Lung (tissue), 12 donors: Measurements from ENCODE around the gene THSD7A. TPM values are rescaled to one million over a fixed set of nuclear protein-coding genes. Genes with fewer than 3 reads are reported as not detected.
"Not testable (repeated sequence)": the region's sequence is repeated elsewhere in the genome, so short reads cannot be mapped to it uniquely, and the experiment has no call there.

Experiments used
- ATAC-seq: fragments of 200-7000 bp; cut with Tn5 transposase; one replicate; pipeline ENCODE4 v1.9.1; 2020; ENCODE audit warnings: moderate number of reproducible peaks; ENCODE audit not compliant: insufficient read depth, low FRiP score
- DNase-seq, 3 donors: peaks; one replicate each; pipeline ENCODE4 v3.0.0-alpha.2; 2013 to 2017
- H3K27ac ChIP-seq, 2 donors: one replicate each; pipeline ENCODE4 v1.5.1; 2013; ENCODE audit warnings: mild to moderate bottlenecking in 2 of 2, moderate library complexity in 2 of 2, control low read depth in 1 of 2, inconsistent platforms in 1 of 2, low read depth in 1 of 2, low read length in 1 of 2
- H3K27me3 ChIP-seq, 3 donors: one replicate each; pipeline ENCODE4 v1.5.1; 2013; ENCODE audit warnings: low read length in 2 of 3; ENCODE audit not compliant: control insufficient read depth in 3 of 3, insufficient read depth in 3 of 3
- H3K36me3 ChIP-seq, 4 donors: one replicate each; pipeline ENCODE4 v1.5.1; 2013; ENCODE audit warnings: low read length in 4 of 4, mild to moderate bottlenecking in 1 of 4, moderate library complexity in 1 of 4; ENCODE audit not compliant: control insufficient read depth in 4 of 4, insufficient read depth in 4 of 4
- H3K4me1 ChIP-seq, 5 donors: one replicate each; pipeline ENCODE4 v1.5.1; 2013; ENCODE audit warnings: low read length in 5 of 5, mild to moderate bottlenecking in 2 of 5, moderate library complexity in 1 of 5; ENCODE audit not compliant: control insufficient read depth in 5 of 5, insufficient read depth in 5 of 5
- H3K4me3 ChIP-seq: one replicate; pipeline ENCODE4 v1.5.1; 2013; ENCODE audit warnings: mild to moderate bottlenecking, control low read depth, moderate library complexity
- H3K9ac ChIP-seq, 2 donors: one replicate each; pipeline ENCODE4 v1.5.1; 2013; ENCODE audit warnings: low read length in 2 of 2, control low read depth in 1 of 2; ENCODE audit not compliant: insufficient read depth in 1 of 2
- H3K9me3 ChIP-seq, 4 donors: one replicate each; pipeline ENCODE4 v1.5.1; 2013; ENCODE audit warnings: low read length in 3 of 4, mild to moderate bottlenecking in 1 of 4, moderate library complexity in 1 of 4; ENCODE audit not compliant: control insufficient read depth in 4 of 4, insufficient read depth in 3 of 4
- CTCF ChIP-seq: IDR thresholded peaks from 2 replicates; pipeline ENCODE4 v1.5.1; 2012; ENCODE audit warnings: mild to moderate bottlenecking; ENCODE audit errors: control extremely low read depth, extremely low read depth
- WGBS, 2 donors: extraction: QIAGEN DNeasy Blood & Tissue Kit; methylation state at CpG; one replicate each; pipeline ENCODE4 v1.1.7; 2013; 5-methylcytosine and 5-hydroxymethylcytosine counted together
- polyA plus RNA-seq, 2 donors: library from polyadenylated mRNA; stranded (reverse); fragments of 200-250 nt; gene quantifications; one replicate each; pipeline ENCODE4 v1.2.1, GENCODE V29; 2013
- total RNA-seq, 2 donors: library from RNA; depleted of rRNA in 1 of 2; stranded (reverse); fragments of >200 nt in 1 of 2; gene quantifications; one replicate each; pipeline ENCODE4 v1.2.1, GENCODE V29; 2014 to 2021
- donor health status: control.
- donor health status: control.
- donor health status: Bipolar disorder and iron deficiency.
- donor health status: healthy.
- donor health status: DM: yes; HTN: yes; CAD: no.

THSD7A gene
- total and polyA plus RNA-seq, 4 donors: 0.53 to 12.1 (median 4.5) TPM

GRCh38 chr7:11450281-11450680 lies 381.7 kb downstream of the THSD7A start:
- H3K4me1 ChIP-seq: peaks cover 0 to 45% (median 9%) of the 10 kb centered on the region in 5 donors
- no peaks in the 10 kb centered on the region for H3K27me3 ChIP-seq
- H3K9ac ChIP-seq: no peak overlapping the region
- WGBS, 2 donors: 32 to 40% methylated on average over 1 of the region's 1 CpG
- no peak for ATAC-seq
- peak in 2 of 3 donors; percentile 68 to 80 for DNase-seq
- no peak for TF ChIP-seq CTCF
- no peaks in the 10 kb centered on the region for H3K9me3 ChIP-seq
- H3K4me3 ChIP-seq: no peak overlapping the region
- H3K27ac ChIP-seq: no peak overlapping the region
- H3K36me3 ChIP-seq: peaks cover 0 to 10% (median 4%) of the 10 kb centered on the region in 4 donors

GRCh38 chr7:11449316-11449715 lies 382.7 kb downstream of the THSD7A start:
- DNase-seq: no peak
- peaks cover 0 to 45% (median 9%) of the 10 kb centered on the region in 5 donors for H3K4me1 ChIP-seq
- no peaks in the 10 kb centered on the region for H3K27me3 ChIP-seq
- H3K27ac ChIP-seq: no peak overlapping the region
- WGBS, 2 donors: 76 to 80% methylated on average over 3 of the region's 3 CpGs
- H3K9me3 ChIP-seq: no peaks in the 10 kb centered on the region
- TF ChIP-seq CTCF: no peak
- peaks cover 0 to 11% (median 4%) of the 10 kb centered on the region in 4 donors for H3K36me3 ChIP-seq
- H3K9ac ChIP-seq: no peak overlapping the region
- H3K4me3 ChIP-seq: no peak overlapping the region
- no peak for ATAC-seq

- Histone ChIP-seq H3K27me3 (no peaks in the 10 kb centered on the region), H3K4me3 (no peak overlapping the region), H3K9ac (no peak overlapping the region), H3K27ac (no peak overlapping the region), H3K9me3 (no peaks in the 10 kb centered on the region), H3K4me1 (peaks cover 0 to 42% (median 9%) of the 10 kb centered on the region in 5 donors), H3K36me3 (peaks cover 0 to 11% (median 4%) of the 10 kb centered on the region in 4 donors)
- TF ChIP-seq CTCF: no peak
- no peak for ATAC-seq
- no peak for DNase-seq
- 94 to 98% methylated on average over 4 of the region's 4 CpGs for WGBS, 2 donors
Measured at GRCh38 chr7:11448323-11448722, 383.7 kb downstream of the THSD7A start.

- no peak for ATAC-seq
- peaks cover 0 to 11% (median 4%) of the 10 kb centered on the region in 4 donors for H3K36me3 ChIP-seq
- WGBS, 2 donors: 93 to 96% methylated on average over 4 of the region's 4 CpGs
Measured at GRCh38 chr7:11447106-11447505, 384.9 kb downstream of the THSD7A start.

GRCh38 chr7:11443934-11444333 lies 388.1 kb downstream of the THSD7A start:
- not testable (repeated sequence) for H3K27me3 ChIP-seq, H3K4me1 ChIP-seq, ATAC-seq, H3K9ac ChIP-seq, H3K9me3 ChIP-seq, DNase-seq, H3K4me3 ChIP-seq, H3K27ac ChIP-seq
- WGBS, 2 donors: 91 to 95% methylated on average over 3 to 4 of the region's 4 CpGs
- peaks cover 0 to 21% (median 7%) of the 10 kb centered on the region in 4 donors for H3K36me3 ChIP-seq

More at GRCh38 chr7:11447106-11447505, 384.9 kb downstream of the THSD7A start:
- DNase-seq: no peak
- Histone ChIP-seq H3K27ac (no peak overlapping the region), H3K9ac (no peak overlapping the region), H3K4me3 (no peak overlapping the region), H3K4me1 (peaks cover 0 to 31% (median 7%) of the 10 kb centered on the region in 5 donors), H3K27me3 (no peaks in the 10 kb centered on the region), H3K9me3 (no peaks in the 10 kb centered on the region)
- TF ChIP-seq CTCF: no peak
